ENCODE data around the gene NMU.

The NMU gene

GRCh38 chr4:55546506-55546755 lies 89.7 kb downstream of the NMU start:
- Histone ChIP-seq H3K27me3 (ENCODE audit: insufficient read depth, low read length) (no peaks in the 10 kb centered on the region), H3K9me3 (ENCODE audit: low read length) (no peaks in the 10 kb centered on the region), H3K4me3 (ENCODE audit: low read length) (peak overlapping the region; percentile 73), H3K36me3 (ENCODE audit: insufficient read depth, low read length) (no peaks in the 10 kb centered on the region), H2AFZ (ENCODE audit: low read depth, low read length) (peak overlapping the region; percentile 59), H3K4me1 (ENCODE audit: insufficient read depth, low read length) (peaks cover 18% of the 10 kb centered on the region)

DNA sequence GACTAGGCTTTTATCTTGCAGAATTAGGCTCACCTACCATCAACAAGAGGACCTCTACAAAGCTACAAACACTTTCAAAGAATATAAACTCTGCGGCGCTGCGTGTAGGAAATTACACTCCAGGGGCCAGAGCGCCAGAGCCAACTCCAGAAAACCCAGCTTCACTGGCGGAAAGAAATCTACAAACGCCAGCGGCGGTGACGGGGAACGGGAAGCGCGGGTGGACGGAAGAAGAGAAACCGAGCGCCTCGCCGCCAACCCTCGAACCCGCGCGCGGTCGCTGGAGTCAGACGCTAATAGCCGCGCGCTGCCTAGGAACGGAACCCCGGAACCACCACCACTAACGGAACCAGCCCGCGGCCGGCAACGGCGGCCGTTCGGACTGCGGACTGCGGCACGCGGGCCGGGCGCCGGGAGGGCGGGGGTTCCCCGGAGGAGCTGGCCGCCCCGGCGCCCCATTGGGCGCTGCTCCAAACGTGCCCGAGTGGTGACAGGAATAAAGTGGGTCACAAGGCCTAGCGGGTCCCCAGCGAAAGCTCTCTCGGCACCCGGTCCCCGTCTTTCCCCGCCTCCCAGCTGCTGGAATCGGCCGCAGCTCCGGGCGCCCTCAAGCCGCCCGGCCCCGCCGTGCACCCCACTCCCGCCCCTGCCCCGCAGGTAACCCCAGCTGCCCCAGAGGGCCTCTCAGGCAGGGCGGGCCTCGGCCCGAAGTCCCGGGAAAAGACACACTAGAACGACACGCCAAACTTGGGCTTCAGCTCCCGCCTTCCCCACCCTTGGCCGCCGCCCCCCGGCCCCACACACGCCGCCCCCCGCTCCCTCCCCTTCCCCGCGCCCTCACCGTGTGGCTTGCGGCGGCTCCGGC lies 90.2 kb downstream of the NMU start:
- no peaks in the 10 kb centered on the region for H3K9me3 ChIP-seq (ENCODE audit: low read length)
- H3K36me3 ChIP-seq (ENCODE audit: insufficient read depth, low read length), result no peaks in the 10 kb centered on the region
- peak overlapping the region; percentile 78 for H2AFZ ChIP-seq (ENCODE audit: low read depth, low read length)
- H3K4me3 ChIP-seq (ENCODE audit: low read length), result peak overlapping the region; percentile 73
- peaks cover 18% of the 10 kb centered on the region for H3K4me1 ChIP-seq (ENCODE audit: insufficient read depth, low read length)
- H3K27me3 ChIP-seq (ENCODE audit: insufficient read depth, low read length), result no peaks in the 10 kb centered on the region
